HepG2 (cell line): Measurements from ENCODE around the gene SLC6A4. TPM values are rescaled to one million over a fixed set of nuclear protein-coding genes. Genes with fewer than 3 reads are reported as not detected.

Experiments
- ATAC-seq: fragments of 200-7000 bp; cut with Tn5 transposase; 3 replicates; pipeline ENCODE4 v1.9.1; 2020; ENCODE audit warnings: mild to moderate bottlenecking, moderate library complexity
- BruUV-seq: library from RNA; stranded (reverse); fragments of 400-500 nt; replicated peaks from 2 replicates; lab custom pipeline; 2021; lab: Mats Ljungman, UMichigan
- CTCF ChIA-PET: fragments of 300-600 bp; formaldehyde crosslinking; extraction: SDS; loops from one replicate; lab custom pipeline; 2021; ENCODE audit warnings: low total read pairs, inconsistent platforms, low intra/inter-chr PET ratio; lab: Yijun Ruan, JAX
- POLR2A ChIA-PET: fragments of 350-600 bp; sonication (Branson Sonifier 250); formaldehyde crosslinking; loops from one replicate; lab custom pipeline; 2020; ENCODE audit warnings: antibody characterized with exemption, inconsistent platforms; lab: Yijun Ruan, JAX
- DNase-seq: peaks from one replicate; pipeline ENCODE4 v3.0.0-alpha.2; 2015; ENCODE audit warnings: low spot score
- FAIRE-seq: peaks from 3 replicates; lab custom pipeline; 2011; peaks lifted over from hg19 to GRCh38; lab: Jason Lieb, UNC
- H2AFZ ChIP-seq: one replicate; pipeline ENCODE4 v1.6.1; 2011; ENCODE audit warnings: low read length, inconsistent platforms
- H3K27ac ChIP-seq: fragments of 300-600 bp; 3 replicates; pipeline ENCODE4 v1.8.0; 2011; ENCODE audit warnings: mixed run types, mild to moderate bottlenecking, mixed read lengths, low read length, inconsistent platforms; ENCODE audit not compliant: insufficient read depth; ENCODE audit errors: extremely low read length
- H3K27me3 ChIP-seq, 2 experiments: fragments of 200-600 bp in 1 of 2; 2 replicates in 1 of 2; 3 replicates in 1 of 2; pipeline versions ENCODE4 v1.6.0 to v1.8.0; 2011; ENCODE audit warnings: low read length in 2 of 2, mild to moderate bottlenecking in 2 of 2, moderate library complexity in 2 of 2, inconsistent platforms in 1 of 2; ENCODE audit not compliant: insufficient read depth in 2 of 2, control insufficient read depth in 1 of 2
- H3K36me3 ChIP-seq, 2 experiments: fragments of 200-600 bp in 1 of 2; replicated peaks in 1 of 2; 2 replicates in 1 of 2; 3 replicates in 1 of 2; pipeline versions ENCODE4 v1.5.1 to v1.8.0; 2011; ENCODE audit warnings: low read length in 2 of 2, inconsistent platforms in 1 of 2; ENCODE audit not compliant: insufficient read depth in 2 of 2, control insufficient read depth in 1 of 2
- H3K4me1 ChIP-seq: 2 replicates; pipeline ENCODE4 v1.5.1; 2012; ENCODE audit warnings: low read length, inconsistent platforms; ENCODE audit not compliant: insufficient read depth
- H3K4me2 ChIP-seq: 2 replicates; pipeline ENCODE4 v1.6.0; 2011; ENCODE audit warnings: low read depth, low read length, inconsistent platforms
- H3K4me3 ChIP-seq, 3 experiments: fragments of 200-600 bp in 1 of 3; sonication (generic), shearing (Covaris generic) in 1 of 3; replicated peaks in 1 of 3; 2 replicates each; pipeline ENCODE4 v1.5.1; 2011 to 2016; ENCODE audit warnings: low read length in 3 of 3, inconsistent platforms in 2 of 3, low read depth in 2 of 3, mild to moderate bottlenecking in 2 of 3, control low read depth in 1 of 3, mixed read lengths in 1 of 3; ENCODE audit not compliant: insufficient read depth in 1 of 3
- H3K79me2 ChIP-seq: one replicate; pipeline ENCODE4 v1.6.1; 2011; ENCODE audit warnings: low read length, inconsistent platforms; ENCODE audit not compliant: insufficient read depth
- H3K9ac ChIP-seq: 2 replicates; pipeline ENCODE4 v1.6.0; 2011; ENCODE audit warnings: mild to moderate bottlenecking, low read depth, low read length, inconsistent platforms; ENCODE audit not compliant: insufficient read depth
- H3K9me3 ChIP-seq: 2 replicates; pipeline ENCODE4 v1.5.1; 2012; ENCODE audit warnings: mild to moderate bottlenecking, low read length
- H4K20me1 ChIP-seq: 2 replicates; pipeline ENCODE4 v1.6.0; 2011; ENCODE audit warnings: inconsistent platforms, mild to moderate bottlenecking, low read length, moderate library complexity; ENCODE audit not compliant: insufficient read depth
- ATF1 ChIP-seq: IDR thresholded peaks from 2 replicates; pipeline ENCODE4 v1.6.1; 2016; ENCODE audit warnings: mild to moderate bottlenecking, control low read depth
- ERF ChIP-seq: IDR thresholded peaks from 2 replicates; pipeline ENCODE4 v1.6.1; 2018; ENCODE audit warnings: missing biosample characterization, missing genetic modification reagents
- ISL2 ChIP-seq: sonication (generic); formaldehyde crosslinking; IDR thresholded peaks from 2 replicates; pipeline ENCODE4 v1.5.0; 2020; ENCODE audit warnings: missing genetic modification reagents
- NPAS2 ChIP-seq: sonication (generic); formaldehyde crosslinking; IDR thresholded peaks from 2 replicates; pipeline ENCODE4 v1.8.0; 2022; ENCODE audit warnings: mild to moderate bottlenecking, missing genetic modification reagents, borderline replicate concordance
- PTBP1 ChIP-seq: fragments of 200-400 bp; formaldehyde crosslinking; IDR thresholded peaks from 2 replicates; pipeline ENCODE4 v1.6.1; 2018; ENCODE audit warnings: low read length, low read depth; ENCODE audit not compliant: poor library complexity, severe bottlenecking
- TEAD3 ChIP-seq: optimal IDR thresholded peaks from 2 replicates; pipeline ENCODE3; 2016; ENCODE audit warnings: borderline replicate concordance
- ZEB1 ChIP-seq: IDR thresholded peaks from 2 replicates; pipeline ENCODE4 v1.6.1; 2012; ENCODE audit warnings: mild to moderate bottlenecking, low read depth, inconsistent platforms; ENCODE audit not compliant: insufficient replicate concordance
- ZFP62 ChIP-seq: sonication (generic); formaldehyde crosslinking; IDR thresholded peaks from 2 replicates; pipeline ENCODE4 v1.4.0; 2020; ENCODE audit warnings: missing genetic modification reagents
- ZFP90 ChIP-seq: sonication (generic); formaldehyde crosslinking; IDR thresholded peaks from 2 replicates; pipeline ENCODE4 v1.8.0; 2022; ENCODE audit warnings: missing genetic modification reagents, mild to moderate bottlenecking, inconsistent platforms, borderline replicate concordance
- ZNF703 ChIP-seq: sonication (generic); formaldehyde crosslinking; IDR thresholded peaks from 2 replicates; pipeline ENCODE4 v1.5.1; 2020; ENCODE audit warnings: missing genetic modification reagents, mild to moderate bottlenecking, moderate library complexity, borderline replicate concordance
- ZNF766 ChIP-seq: sonication (generic); formaldehyde crosslinking; IDR thresholded peaks from 2 replicates; pipeline ENCODE4 v1.5.0; 2020; ENCODE audit warnings: missing genetic modification reagents, borderline replicate concordance
- WGBS: methylation state at CpG from one replicate; pipeline ENCODE4 v1.1.6; 2017; ENCODE audit warnings: low lambda C conversion rate; 5-methylcytosine and 5-hydroxymethylcytosine counted together
- in situ Hi-C: cut with HindIII; loops from 2 replicates; pipeline ENCODE4 v1.10.0; 2017; ENCODE audit warnings: low pct_unique_long_range_greater_than_20kb; ENCODE audit not compliant: extremely low pct_ligation_motif_present
- intact Hi-C: fragments of 100-400 bp; cut with micrococcal nuclease; formaldehyde crosslinking; loops from one replicate; pipeline ENCODE4 v1.10.0; 2022; ENCODE audit not compliant: unreplicated experiment
- polyA plus RNA-seq, 8 experiments: library from polyadenylated mRNA; depleted of rRNA in 3 of 8; stranded (reverse) in 7 of 8; unstranded in 1 of 8; fragments of >200 nt; fragmentation: Illumina TruSeq in 4 of 8; extraction: Trizol in 4 of 8; gene quantifications; 2 replicates each; pipeline versions ENCODE4 v1.2.1 to v1.2.3, GENCODE V29; 2011 to 2016; ENCODE audit warnings: low read depth in 4 of 8, missing spikeins in 1 of 8, mixed read lengths in 1 of 8; ENCODE audit not compliant: insufficient read depth in 1 of 8
- total RNA-seq, 5 experiments: library from RNA; depleted of rRNA; stranded (reverse); fragments of >200 nt; fragmentation: Illumina TruSeq; extraction: Trizol; gene quantifications; 2 replicates each; pipeline ENCODE4 v1.2.3, GENCODE V29; 2016; ENCODE audit warnings: low read depth in 1 of 5
- TF ChIP-seq, protein P1 (sequence below): IDR thresholded peaks from 2 replicates; pipeline ENCODE4 v1.6.1; 2016; ENCODE audit warnings: low read depth, borderline replicate concordance
- TF ChIP-seq, protein P2 (sequence below): sonication (generic); formaldehyde crosslinking; IDR thresholded peaks from 2 replicates; pipeline ENCODE4 v1.5.1; 2020; ENCODE audit warnings: missing genetic modification reagents, mild to moderate bottlenecking, borderline replicate concordance
- TF ChIP-seq, protein P3 (sequence below): sonication (generic); formaldehyde crosslinking; IDR thresholded peaks from 2 replicates; pipeline ENCODE4 v1.4.0; 2020; ENCODE audit warnings: missing genetic modification reagents

The SLC6A4 gene
- total and polyA plus RNA-seq, 2 of the 13 experiments (the other 11 are each of a cell fraction or from before 2014, with no cell fraction given) = 7.6 to 20.3 TPM

DNA sequence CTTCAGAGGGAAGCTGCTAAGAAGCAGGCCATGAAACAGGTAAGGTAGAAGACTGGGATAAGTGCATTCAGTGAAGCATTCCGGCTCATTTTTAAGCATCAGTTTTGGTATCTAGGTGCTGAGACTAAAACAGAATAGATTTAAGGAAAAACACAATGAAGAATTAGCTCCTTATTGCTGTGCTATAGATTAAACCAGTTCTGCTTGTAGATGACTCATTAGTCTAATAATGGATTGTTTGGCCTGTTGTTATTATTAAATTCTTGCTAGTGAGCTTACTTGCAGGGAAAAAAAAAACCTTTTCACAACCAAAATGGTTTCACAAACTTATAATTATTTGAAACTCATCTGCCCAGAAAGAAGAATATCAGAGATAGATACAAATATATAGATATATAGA, 62.9 kb downstream of the SLC6A4 start:
- CTCF ChIA-PET = no interaction called here
- no peak overlapping the region for H2AFZ ChIP-seq
- 100% methylated on average over 1 of the region's 1 CpG for WGBS
- H3K4me2 ChIP-seq = no peak overlapping the region
- H3K36me3 ChIP-seq = peaks cover 1 to 26% of the 10 kb centered on the region in 2 experiments; a peak in 3 of 5 replicates
- in situ Hi-C loops (no loop called here), intact Hi-C loops (loop anchor here (10.0 kb wide), 1 partner anchor 52 kb away; no protein-coding TSS in a partner anchor)
- TF ChIP-seq ZNF766 (CRISPR knock-in tag) (no peak), ISL2 (CRISPR knock-in tag) (no peak), ZFP90 (CRISPR knock-in tag) (no peak), TEAD3 (CRISPR knock-in tag) (no peak)
- TF ChIP-seq, protein P1, sequence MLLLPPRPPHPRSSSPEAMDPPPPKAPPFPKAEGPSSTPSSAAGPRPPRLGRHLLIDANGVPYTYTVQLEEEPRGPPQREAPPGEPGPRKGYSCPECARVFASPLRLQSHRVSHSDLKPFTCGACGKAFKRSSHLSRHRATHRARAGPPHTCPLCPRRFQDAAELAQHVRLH (CRISPR knock-in tag) = no peak
- no peak overlapping the region for H3K4me3 ChIP-seq
- DNase-seq = no peak
- H4K20me1 ChIP-seq = no peaks in the 10 kb centered on the region
- POLR2A ChIA-PET = no interaction called here
- H3K79me2 ChIP-seq = no peaks in the 10 kb centered on the region
- no peak overlapping the region for H3K9ac ChIP-seq
- no peak for ATAC-seq
- BruUV-seq = no TSS peak
- no peak overlapping the region for H3K27ac ChIP-seq
- no peaks in the 10 kb centered on the region for H3K9me3 ChIP-seq
- H3K4me1 ChIP-seq = no peaks in the 10 kb centered on the region
- no peak for FAIRE-seq
- H3K27me3 ChIP-seq = no peaks in the 10 kb centered on the region

DNA sequence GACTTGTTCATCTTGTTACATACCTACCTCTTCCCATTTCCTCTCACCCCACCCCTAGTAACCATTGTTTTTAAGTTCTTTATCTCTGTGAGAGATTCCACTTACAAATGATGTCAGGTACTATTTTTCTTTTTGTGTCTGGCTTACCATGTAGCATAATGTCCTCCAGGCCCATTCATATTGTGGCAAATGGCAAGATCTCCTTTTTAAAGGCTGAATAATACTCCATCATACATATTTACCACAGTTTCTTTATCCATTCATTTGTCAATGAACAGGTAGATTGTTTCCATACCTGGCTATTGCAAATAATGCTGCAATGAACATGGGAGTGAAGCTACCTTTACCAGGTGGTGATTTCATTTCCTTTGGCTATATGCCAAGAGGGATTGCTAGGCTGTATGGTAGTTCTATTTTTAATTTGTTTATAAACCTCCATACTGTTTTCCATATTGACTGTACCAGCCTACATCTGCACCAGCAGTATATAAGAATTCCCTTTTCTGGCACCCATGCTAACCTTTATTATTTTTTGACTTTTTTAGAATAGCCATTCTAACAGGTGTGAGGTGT, 65.0 kb downstream of the SLC6A4 start:
- no peaks in the 10 kb centered on the region for H3K4me1 ChIP-seq
- H2AFZ ChIP-seq = no peak overlapping the region
- DNase-seq = no peak
- H4K20me1 ChIP-seq = no peaks in the 10 kb centered on the region
- in situ Hi-C loops = no loop called here
- ChIA-PET CTCF (no interaction called here), POLR2A (no interaction called here)
- no peak overlapping the region for H3K27ac ChIP-seq
- no peaks in the 10 kb centered on the region for H3K9me3 ChIP-seq
- H3K9ac ChIP-seq = no peak overlapping the region
- no peak overlapping the region for H3K4me2 ChIP-seq
- no peaks in the 10 kb centered on the region for H3K79me2 ChIP-seq
- no peak for FAIRE-seq
- intact Hi-C loops = loop anchor here (10.0 kb wide), 1 partner anchor 54 kb away; no protein-coding TSS in a partner anchor
- no peaks in the 10 kb centered on the region for H3K27me3 ChIP-seq
- ATAC-seq = no peak
- no peak overlapping the region for H3K4me3 ChIP-seq
- H3K36me3 ChIP-seq = peaks cover 1 to 23% of the 10 kb centered on the region in 2 experiments; a peak in 3 of 5 replicates
- BruUV-seq = no TSS peak
- TF ChIP-seq ERF (CRISPR knock-in tag) = no peak
- TF ChIP-seq, protein P2, sequence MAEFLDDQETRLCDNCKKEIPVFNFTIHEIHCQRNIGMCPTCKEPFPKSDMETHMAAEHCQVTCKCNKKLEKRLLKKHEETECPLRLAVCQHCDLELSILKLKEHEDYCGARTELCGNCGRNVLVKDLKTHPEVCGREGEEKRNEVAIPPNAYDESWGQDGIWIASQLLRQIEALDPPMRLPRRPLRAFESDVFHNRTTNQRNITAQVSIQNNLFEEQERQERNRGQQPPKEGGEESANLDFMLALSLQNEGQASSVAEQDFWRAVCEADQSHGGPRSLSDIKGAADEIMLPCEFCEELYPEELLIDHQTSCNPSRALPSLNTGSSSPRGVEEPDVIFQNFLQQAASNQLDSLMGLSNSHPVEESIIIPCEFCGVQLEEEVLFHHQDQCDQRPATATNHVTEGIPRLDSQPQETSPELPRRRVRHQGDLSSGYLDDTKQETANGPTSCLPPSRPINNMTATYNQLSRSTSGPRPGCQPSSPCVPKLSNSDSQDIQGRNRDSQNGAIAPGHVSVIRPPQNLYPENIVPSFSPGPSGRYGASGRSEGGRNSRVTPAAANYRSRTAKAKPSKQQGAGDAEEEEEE = no peak
- TF ChIP-seq ATF1 (CRISPR knock-in tag) = no peak
- no peak for TF ChIP-seq TEAD3 (CRISPR knock-in tag)
- TF ChIP-seq, protein P3, sequence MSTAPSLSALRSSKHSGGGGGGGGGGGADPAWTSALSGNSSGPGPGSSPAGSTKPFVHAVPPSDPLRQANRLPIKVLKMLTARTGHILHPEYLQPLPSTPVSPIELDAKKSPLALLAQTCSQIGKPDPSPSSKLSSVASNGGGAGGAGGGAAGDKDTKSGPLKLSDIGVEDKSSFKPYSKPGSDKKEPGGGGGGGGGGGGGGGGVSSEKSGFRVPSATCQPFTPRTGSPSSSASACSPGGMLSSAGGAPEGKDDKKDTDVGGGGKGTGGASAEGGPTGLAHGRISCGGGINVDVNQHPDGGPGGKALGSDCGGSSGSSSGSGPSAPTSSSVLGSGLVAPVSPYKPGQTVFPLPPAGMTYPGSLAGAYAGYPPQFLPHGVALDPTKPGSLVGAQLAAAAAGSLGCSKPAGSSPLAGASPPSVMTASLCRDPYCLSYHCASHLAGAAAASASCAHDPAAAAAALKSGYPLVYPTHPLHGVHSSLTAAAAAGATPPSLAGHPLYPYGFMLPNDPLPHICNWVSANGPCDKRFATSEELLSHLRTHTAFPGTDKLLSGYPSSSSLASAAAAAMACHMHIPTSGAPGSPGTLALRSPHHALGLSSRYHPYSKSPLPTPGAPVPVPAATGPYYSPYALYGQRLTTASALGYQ (CRISPR knock-in tag) = no peak
- TF ChIP-seq ZEB1 = no peak
- no peak for TF ChIP-seq NPAS2
- TF ChIP-seq PTBP1 = no peak
- TF ChIP-seq ZNF703 (CRISPR knock-in tag) = no peak
- no peak for TF ChIP-seq ZFP62 (CRISPR knock-in tag)
